ENCODE data around the gene LRRC23.

GRCh38 chr12:6899427-6899826 is 5.2 kb upstream of the LRRC23 start:
- TF ChIP-seq ZNF274 (CRISPR knock-in tag; IDR thresholded peaks at IDR 0.05) = no peak
- no peak for TF ChIP-seq ZNF318 (CRISPR knock-in tag; IDR thresholded peaks at IDR 0.05)
- TF ChIP-seq USF2 (IDR thresholded peaks at IDR 0.05; ENCODE audit: low read depth, low read length) = no peak
- no peak for TF ChIP-seq USF2 (CRISPR knock-in tag; IDR thresholded peaks at IDR 0.05; ENCODE audit: borderline replicate concordance)
- no peak for TF ChIP-seq ZNF761 (CRISPR knock-in tag; conservative IDR thresholded peaks at IDR 0.05)
